HG02870 (cell line): ENCODE results near the gene ACKR1.
A peak's percentile ranks its signal among the peaks of the same experiment; 100 is the strongest.

Source experiments
- ATAC-seq: cut with Tn5 transposase; IDR thresholded peaks from one replicate; pipeline ENCODE4 v1.9.1; 2021; ENCODE audit warnings: mild to moderate bottlenecking, moderate library complexity; ENCODE audit not compliant: unreplicated experiment

The ACKR1 gene

GRCh38 chr1:159204161-159205141 is at the start of gene ACKR1:
ACKR1 (plus strand) TSS chr1:159204875; CDS start chr1:159204960, 85 bp downstream.
- no peak for ATAC-seq

- ATAC-seq = peak; percentile 96
Measured at GRCh38 chr1:159161001-159161718, 43.5 kb upstream of the ACKR1 start.

- ATAC-seq = no peak
Measured at GRCh38 chr1:159161719-159162026, 43.0 kb upstream of the ACKR1 start.

GRCh38 chr1:159162516-159163265 is 42.0 kb upstream of the ACKR1 start:
- no peak for ATAC-seq

GRCh38 chr1:159163614-159164228 is 41.0 kb upstream of the ACKR1 start:
- no peak for ATAC-seq

- ATAC-seq = no peak
Measured at GRCh38 chr1:159168043-159168442, 36.6 kb upstream of the ACKR1 start.

- ATAC-seq = no peak
Measured at GRCh38 chr1:159170639-159171038, 34.0 kb upstream of the ACKR1 start.

- no peak for ATAC-seq
Measured at GRCh38 chr1:159171254-159171687, 33.4 kb upstream of the ACKR1 start, which contains the start of gene CADM3. CADM3 (plus strand) TSS chr1:159171615; CDS start chr1:159171766, 151 bp downstream.

- ATAC-seq = no peak
Measured at GRCh38 chr1:159171688-159172501, 32.8 kb upstream of the ACKR1 start.

GRCh38 chr1:159172614-159173291 is 31.9 kb upstream of the ACKR1 start:
- no peak for ATAC-seq

- ATAC-seq = no peak
Measured at GRCh38 chr1:159173320-159173719, 31.4 kb upstream of the ACKR1 start.

- no peak for ATAC-seq
Measured at GRCh38 chr1:159175571-159175970, 29.1 kb upstream of the ACKR1 start.

GRCh38 chr1:159177272-159177907 is 27.3 kb upstream of the ACKR1 start:
- no peak for ATAC-seq

GRCh38 chr1:159179906-159180305 is 24.8 kb upstream of the ACKR1 start:
- no peak for ATAC-seq

GRCh38 chr1:159180516-159180915 is 24.2 kb upstream of the ACKR1 start:
- no peak for ATAC-seq

- ATAC-seq = no peak
Measured at GRCh38 chr1:159181328-159182024, 23.2 kb upstream of the ACKR1 start.

GRCh38 chr1:159184201-159184600 is 20.5 kb upstream of the ACKR1 start:
- ATAC-seq = no peak

GRCh38 chr1:159185121-159185520 is 19.6 kb upstream of the ACKR1 start:
- ATAC-seq = no peak
